IPS-15b (cell line): ENCODE measurements around the gene PMAIP1.

ENCODE experiments used
- H3K27me3 ChIP-seq: one replicate; pipeline ENCODE4 v1.6.1; 2013; ENCODE audit warnings: low read length; ENCODE audit not compliant: control insufficient read depth, insufficient read depth
- H3K36me3 ChIP-seq: one replicate; pipeline ENCODE4 v1.6.1; 2013; ENCODE audit warnings: low read length; ENCODE audit not compliant: control insufficient read depth, insufficient read depth
- H3K4me1 ChIP-seq: one replicate; pipeline ENCODE4 v1.6.1; 2013; ENCODE audit warnings: mild to moderate bottlenecking, low read length; ENCODE audit not compliant: control insufficient read depth, insufficient read depth
- H3K4me3 ChIP-seq: one replicate; pipeline ENCODE4 v1.5.1; 2013; ENCODE audit warnings: low read depth, low read length
- H3K9ac ChIP-seq: one replicate; pipeline ENCODE4 v1.6.1; 2013; ENCODE audit warnings: low read depth, mild to moderate bottlenecking, low read length
- H3K9me3 ChIP-seq: one replicate; pipeline ENCODE4 v1.6.1; 2013; ENCODE audit warnings: mild to moderate bottlenecking, low read length; ENCODE audit not compliant: control insufficient read depth, insufficient read depth

The PMAIP1 gene

DNA sequence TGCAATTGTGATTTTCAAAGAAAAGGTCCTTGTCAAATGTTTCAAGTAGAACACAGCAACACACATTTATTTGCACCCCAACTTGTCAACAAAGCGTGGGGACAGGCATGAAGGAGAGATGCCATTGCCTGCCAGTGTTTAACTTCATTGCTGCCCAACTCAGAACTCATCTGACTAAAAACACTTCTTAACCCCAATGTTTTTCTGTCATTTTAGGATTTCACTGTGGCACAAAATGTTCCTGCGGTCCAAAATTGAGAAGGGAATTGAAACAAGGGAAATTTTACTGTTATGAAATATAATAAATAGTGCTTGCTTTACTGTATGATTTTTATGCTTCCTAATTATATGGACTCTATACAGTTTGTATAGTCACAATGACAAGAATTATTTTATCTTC, 45.7 kb downstream of the PMAIP1 start:
- Histone ChIP-seq H3K9ac (no peak overlapping the region), H3K9me3 (no peaks in the 10 kb centered on the region), H3K36me3 (no peaks in the 10 kb centered on the region), H3K27me3 (no peaks in the 10 kb centered on the region), H3K4me3 (no peak overlapping the region), H3K4me1 (no peaks in the 10 kb centered on the region)

DNA sequence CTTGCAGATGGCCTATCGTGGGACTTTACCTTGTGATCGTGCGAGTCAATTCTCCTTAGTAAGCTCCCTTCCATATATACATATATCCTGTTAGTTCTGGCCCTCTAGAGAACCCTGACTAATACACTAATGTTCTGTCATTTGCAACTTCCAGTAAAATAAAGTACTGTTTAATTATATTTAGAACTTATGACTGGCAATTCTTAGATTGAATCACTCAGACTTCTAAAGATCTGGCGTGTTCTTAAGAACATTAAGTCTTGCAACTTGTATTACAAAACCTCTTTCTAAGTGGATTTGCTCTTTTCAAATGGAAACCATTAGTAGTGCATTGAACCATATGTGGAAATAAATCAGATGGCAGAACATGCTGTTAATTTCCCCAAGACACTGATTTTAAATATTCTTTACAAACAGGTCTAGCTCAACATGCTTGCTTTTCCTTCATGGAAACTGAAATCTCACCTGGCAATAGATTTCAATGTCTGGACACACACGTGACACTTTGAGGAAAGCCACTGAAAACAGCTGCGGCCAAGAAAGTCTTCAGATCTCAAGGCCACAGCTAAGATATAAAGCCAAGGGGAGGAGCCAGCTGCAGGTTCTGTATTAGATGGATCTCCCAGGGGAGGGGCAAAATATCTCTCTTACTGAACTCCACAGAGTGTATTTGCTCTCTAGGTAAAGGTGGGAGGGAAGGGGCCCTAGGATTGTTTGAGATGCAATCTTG, 50.6 kb downstream of the PMAIP1 start:
- Histone ChIP-seq H3K9me3 (no peaks in the 10 kb centered on the region), H3K9ac (no peak overlapping the region), H3K4me3 (no peak overlapping the region), H3K27me3 (no peaks in the 10 kb centered on the region), H3K4me1 (no peaks in the 10 kb centered on the region), H3K36me3 (no peaks in the 10 kb centered on the region)

GRCh38 chr18:59951591-59951990, 51.8 kb downstream of the PMAIP1 start:
- no peaks in the 10 kb centered on the region for H3K4me1 ChIP-seq
- H3K36me3 ChIP-seq: no peaks in the 10 kb centered on the region
- no peaks in the 10 kb centered on the region for H3K9me3 ChIP-seq
- H3K4me3 ChIP-seq: no peak overlapping the region
- H3K27me3 ChIP-seq: no peaks in the 10 kb centered on the region
- H3K9ac ChIP-seq: no peak overlapping the region

DNA sequence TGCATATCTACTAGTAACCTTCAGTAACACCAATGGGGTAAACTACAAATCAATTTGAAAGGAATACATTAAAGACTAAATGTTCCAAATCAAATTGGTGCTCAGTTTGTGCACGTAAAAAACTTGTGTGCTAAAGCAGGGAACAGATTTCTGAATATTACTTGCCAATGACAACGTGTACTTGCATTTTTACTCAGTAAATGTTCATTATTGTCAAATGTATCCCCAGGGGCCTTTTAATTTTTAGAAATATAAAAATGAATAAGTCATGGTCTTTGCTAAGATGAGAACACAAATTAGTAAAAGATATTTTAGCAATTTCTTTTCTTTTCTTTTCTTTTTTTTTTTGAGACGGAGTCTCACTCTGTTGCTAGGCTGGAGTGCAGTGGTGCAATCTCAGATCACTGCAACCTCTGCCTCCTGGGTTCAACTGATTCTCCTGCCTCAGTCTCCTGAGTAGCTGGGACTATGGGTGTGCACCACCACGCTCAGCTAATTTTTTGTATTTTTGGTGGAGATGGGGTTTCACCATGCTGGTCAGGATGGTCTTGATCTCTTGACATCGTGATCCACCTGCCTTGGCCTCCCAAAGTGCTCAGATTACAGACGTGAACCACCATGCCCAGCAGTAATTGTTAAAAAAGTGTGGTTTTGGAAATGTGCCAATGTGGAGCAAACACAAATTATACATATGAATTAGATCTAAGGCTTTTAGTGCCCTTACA, 52.6 kb downstream of the PMAIP1 start:
- H3K27me3 ChIP-seq: no peaks in the 10 kb centered on the region
- no peaks in the 10 kb centered on the region for H3K9me3 ChIP-seq
- no peak overlapping the region for H3K4me3 ChIP-seq
- H3K36me3 ChIP-seq: no peaks in the 10 kb centered on the region
- no peak overlapping the region for H3K9ac ChIP-seq
- H3K4me1 ChIP-seq: no peaks in the 10 kb centered on the region
